Right lobe of liver (tissue), 6 donors: ENCODE results near the gene TEX10. TPM values are rescaled to one million over a fixed set of nuclear protein-coding genes. Genes with fewer than 3 reads are reported as not detected.

Experiments used
- ATAC-seq, 4 donors: fragments of 200-7000 bp; cut with Tn5 transposase; one replicate each; pipeline ENCODE4 v1.9.1; 2020; ENCODE audit warnings: mild to moderate bottlenecking in 4 of 4, moderate library complexity in 4 of 4
- DNase-seq, 3 donors: peaks; one replicate each; pipeline ENCODE4 v3.0.0-alpha.2; 2020
- H3K27ac ChIP-seq, 3 donors: fragments of 200-600 bp; one replicate each; pipeline ENCODE4 v1.8.0; 2022
- H3K27me3 ChIP-seq, 2 donors: fragments of 200-600 bp; one replicate each; pipeline ENCODE4 v1.8.0; 2022
- H3K36me3 ChIP-seq, 4 donors: fragments of 200-600 bp; sonication (generic) in 1 of 4; one replicate each; pipeline versions ENCODE4 v1.5.1 to v1.8.0; 2017 to 2022; ENCODE audit warnings: control low read depth in 1 of 4
- H3K4me1 ChIP-seq, 4 donors: fragments of 200-600 bp; sonication (generic) in 1 of 4; one replicate each; pipeline versions ENCODE4 v1.5.1 to v1.8.0; 2017 to 2022; ENCODE audit warnings: control low read depth in 1 of 4
- H3K4me3 ChIP-seq, 3 donors: fragments of 200-600 bp; one replicate each; pipeline ENCODE4 v1.8.0; 2022
- H3K9me3 ChIP-seq, 4 donors: fragments of 200-600 bp; sonication (generic) in 1 of 4; one replicate each; pipeline versions ENCODE4 v1.5.1 to v1.8.0; 2017 to 2022; ENCODE audit warnings: control low read depth in 1 of 4
- CTCF ChIP-seq, 4 donors: fragments of 200-600 bp in 3 of 4; fragments of 450-650 bp in 1 of 4; IDR thresholded peaks; one replicate each; pipeline versions ENCODE4 v1.5.1 to v1.8.0; 2016 to 2022; ENCODE audit warnings: antibody characterized with exemption in 4 of 4, mild to moderate bottlenecking in 2 of 4
- POLR2A ChIP-seq: fragments of 450-650 bp; IDR thresholded peaks from one replicate; pipeline ENCODE4 v1.6.1; 2017; ENCODE audit warnings: antibody characterized with exemption, mild to moderate bottlenecking
- WGBS: methylation state at CpG from one replicate; pipeline ENCODE4 v1.1.6; 2018; ENCODE audit warnings: low coverage, low lambda C conversion rate; ENCODE audit not compliant: insufficient coverage; ENCODE audit errors: missing lambda C conversion rate; 5-methylcytosine and 5-hydroxymethylcytosine counted together
- intact Hi-C, 2 donors: fragments of 100-400 bp; cut with DNase I; formaldehyde crosslinking; loops; one replicate each; pipeline versions ENCODE4 v1.11.2 to v1.14.1; 2022
- total RNA-seq, 6 experiments: library from RNA; depleted of rRNA in 2 of 6; stranded (reverse); fragments of >200 nt in 2 of 6; fragmentation: NEBNext Ultra II Directional in 3 of 6; extraction: Animal tissue kit (Norgen Biotek cat#: 25700) in 3 of 6; gene quantifications; one replicate each; pipeline versions ENCODE4 v1.1.0 to v1.2.4, GENCODE V29; 2016 to 2023
- donor health status: DM: no; HTN: yes; CAD: no.
- donor health status: DM: no; HTN: no; CAD: no.
- donor health status: DM: no; HTN: no; CAD: no.
- donor health status: DM: no; HTN: yes; CAD: no.
- donor health status: DM: no; HTN: yes; CAD: no.

The TEX10 gene
- total RNA-seq, 6 experiments from 2014 or later = 2.5 to 6.4 (median 5.0) TPM

DNA sequence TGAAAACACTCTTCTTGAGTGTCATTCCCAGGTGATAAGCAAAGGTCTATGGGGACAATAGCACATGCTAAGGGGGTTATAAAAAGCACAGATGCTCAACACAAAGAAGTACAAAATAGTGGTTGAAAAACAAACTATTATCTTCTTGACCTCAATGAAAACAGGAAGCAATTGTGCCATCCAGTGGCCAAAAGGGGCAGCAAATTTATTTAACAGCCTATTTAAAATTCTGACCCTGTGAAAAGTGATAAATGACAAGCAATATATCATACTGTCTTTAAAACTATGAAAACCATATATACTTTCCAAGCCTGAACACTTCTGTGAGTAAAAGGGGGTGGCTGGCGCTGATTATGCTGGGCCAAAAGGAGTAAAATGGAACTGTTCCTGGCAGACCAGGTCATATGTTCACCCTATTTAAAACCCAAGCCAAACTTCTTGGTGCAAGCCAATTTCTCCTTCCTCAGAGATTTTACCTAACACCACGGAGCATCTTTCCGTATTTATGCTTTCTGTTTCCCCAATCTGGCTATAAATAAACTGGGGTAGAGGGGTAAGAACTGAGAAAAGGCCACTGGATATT, 29.7 kb downstream of the TEX10 start:
- Histone ChIP-seq H3K4me1 (no peaks in the 10 kb centered on the region), H3K9me3 (no peaks in the 10 kb centered on the region), H3K36me3 (peaks cover 0 to 25% (median 0%) of the 10 kb centered on the region in 4 donors), H3K27me3 (no peaks in the 10 kb centered on the region), H3K27ac (no peak overlapping the region), H3K4me3 (no peak overlapping the region)
- ATAC-seq = peak; percentile 31 to 63 (median 60)
- TF ChIP-seq POLR2A (no peak), CTCF (IDR thresholded peaks at IDR 0.05) (peak; percentile 55 to 72 (median 68))
- intact Hi-C loops = no loop called here
- DNase-seq = no peak
- WGBS = 37% methylated on average over 3 of the region's 3 CpGs

GRCh38 chr9:100317706-100318105, 35.0 kb downstream of the TEX10 start:
- peaks cover 0 to 8% (median 0%) of the 10 kb centered on the region in 4 donors for H3K36me3 ChIP-seq
- H3K9me3 ChIP-seq = no peaks in the 10 kb centered on the region
- no peak for ATAC-seq
- H3K4me1 ChIP-seq = no peaks in the 10 kb centered on the region
- no peak for DNase-seq
- intact Hi-C loops = no loop called here
- no peaks in the 10 kb centered on the region for H3K27me3 ChIP-seq
- TF ChIP-seq POLR2A = no peak
- TF ChIP-seq CTCF (IDR thresholded peaks at IDR 0.05) = no peak
- H3K27ac ChIP-seq = no peak overlapping the region
- no peak overlapping the region for H3K4me3 ChIP-seq
- WGBS = 71% methylated on average over 1 of the region's 1 CpG

DNA sequence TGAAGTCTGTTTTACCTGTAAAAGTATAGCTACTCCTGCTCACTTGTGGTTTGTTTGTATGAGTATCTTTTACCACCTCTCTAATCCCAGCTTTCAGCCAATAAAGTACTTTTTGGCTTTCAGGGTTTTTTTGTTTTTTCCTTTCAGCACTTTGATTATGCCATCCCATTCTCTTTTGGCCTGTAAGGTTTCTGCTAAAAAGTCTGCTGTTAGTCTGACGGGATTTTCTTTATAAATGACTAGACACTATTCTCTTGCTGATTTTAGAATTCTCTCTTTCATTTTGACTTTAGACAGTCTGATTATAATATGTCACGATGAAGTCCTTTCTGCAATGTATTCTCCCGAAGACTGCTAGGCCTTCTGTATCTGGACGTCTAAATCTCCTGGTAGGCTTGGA, 37.2 kb downstream of the TEX10 start:
- no peak overlapping the region for H3K27ac ChIP-seq
- no peaks in the 10 kb centered on the region for H3K27me3 ChIP-seq
- ATAC-seq (no peak), DNase-seq (no peak)
- intact Hi-C loops = no loop called here
- H3K4me1 ChIP-seq = no peaks in the 10 kb centered on the region
- TF ChIP-seq POLR2A (no peak), CTCF (IDR thresholded peaks at IDR 0.05) (no peak)
- H3K4me3 ChIP-seq = no peak overlapping the region
- WGBS = 83% methylated on average over 4 of the region's 4 CpGs
- peaks cover 0 to 6% (median 0%) of the 10 kb centered on the region in 4 donors for H3K36me3 ChIP-seq
- H3K9me3 ChIP-seq = no peaks in the 10 kb centered on the region

DNA sequence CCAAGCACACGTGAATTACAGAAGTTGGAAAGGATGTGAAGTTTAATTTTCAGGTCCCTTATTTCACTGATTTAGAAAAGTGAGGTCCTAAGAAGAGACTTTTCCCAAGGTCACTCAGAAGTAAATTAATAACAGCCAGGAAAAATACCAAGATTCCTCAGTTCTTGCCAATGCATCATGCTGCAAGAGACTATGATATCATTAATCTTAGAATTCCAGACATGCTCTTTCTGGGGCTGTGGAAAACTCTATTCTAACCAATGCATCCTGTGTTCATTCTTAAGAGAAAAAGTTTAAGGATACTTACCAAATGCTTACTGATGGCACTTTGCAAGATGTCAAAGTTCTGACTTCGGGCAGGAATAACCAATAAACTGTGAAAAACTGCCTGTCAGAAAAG, 42.8 kb downstream of the TEX10 start:
- Histone ChIP-seq H3K36me3 (no peaks in the 10 kb centered on the region), H3K27me3 (no peaks in the 10 kb centered on the region), H3K27ac (no peak overlapping the region), H3K9me3 (no peaks in the 10 kb centered on the region), H3K4me1 (peaks cover 0 to 11% (median 0%) of the 10 kb centered on the region in 4 donors), H3K4me3 (no peak overlapping the region)
- DNase-seq = no peak
- no peak for TF ChIP-seq CTCF (IDR thresholded peaks at IDR 0.05)
- TF ChIP-seq POLR2A = no peak
- 94% methylated on average over 2 of the region's 2 CpGs for WGBS
- no peak for ATAC-seq
- intact Hi-C loops = no loop called here
